H7 (cell line): ENCODE results near the gene CALU. TPM values are rescaled to one million over a fixed set of nuclear protein-coding genes. Genes with fewer than 3 reads are reported as not detected.

Source experiments
- DNase-seq: peaks from one replicate; pipeline ENCODE4 v3.0.0; 2012
- H3K27me3 ChIP-seq: 2 replicates; pipeline ENCODE4 v1.6.0; 2011; ENCODE audit warnings: mild to moderate bottlenecking, low read length; ENCODE audit not compliant: control insufficient read depth, insufficient read depth
- H3K36me3 ChIP-seq: replicated peaks from 2 replicates; pipeline ENCODE4 v1.5.1; 2011; ENCODE audit warnings: low read length; ENCODE audit not compliant: control insufficient read depth, insufficient read depth
- H3K4me3 ChIP-seq: 2 replicates; pipeline ENCODE4 v1.5.1; 2011; ENCODE audit warnings: low read depth, mild to moderate bottlenecking, control low read depth, low read length, moderate library complexity; ENCODE audit not compliant: insufficient read depth
- total RNA-seq: library from RNA; depleted of rRNA; stranded (reverse); fragments of >200 nt; shearing (Covaris generic); gene quantifications from 2 replicates; pipeline ENCODE4 v1.2.3, GENCODE V29; 2014

The CALU gene
- total RNA-seq, 1 experiment from 2014 or later = 147 TPM

GRCh38 chr7:128732521-128733277 lies 6.5 kb upstream of the CALU start:
- Histone ChIP-seq H3K27me3 (peaks cover 2% of the 10 kb centered on the region; the same call in 1 of the 2 replicates), H3K36me3 (no peaks in the 10 kb centered on the region), H3K4me3 (no peak overlapping the region)
- no peak for DNase-seq

- Histone ChIP-seq H3K4me3 (no peak overlapping the region), H3K36me3 (no peaks in the 10 kb centered on the region), H3K27me3 (peaks cover 2% of the 10 kb centered on the region; the same call in 1 of the 2 replicates)
- DNase-seq = no peak
Observed at GRCh38 chr7:128733278-128733645, 5.9 kb upstream of the CALU start.

DNA sequence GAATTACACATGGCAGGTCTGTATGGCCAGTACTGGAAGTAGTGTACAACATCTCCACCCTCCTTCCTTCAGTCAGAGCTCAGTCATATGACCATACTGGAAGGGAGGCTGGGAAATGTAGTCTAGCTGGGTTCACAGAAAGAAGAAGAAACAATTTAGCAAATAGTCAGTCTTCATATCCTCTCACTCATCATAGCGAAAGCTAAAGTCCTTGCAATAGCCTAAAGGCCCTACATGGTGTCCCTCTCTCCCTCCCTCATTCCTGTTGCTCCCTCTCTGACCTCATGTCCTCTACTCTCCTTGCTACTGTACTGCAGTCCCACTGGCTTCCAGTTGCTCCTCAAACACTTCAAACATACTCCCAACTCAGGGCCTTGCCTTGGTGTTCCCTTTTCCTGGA lies 4.3 kb upstream of the CALU start:
- H3K27me3 ChIP-seq = peaks cover 2% of the 10 kb centered on the region; the same call in 1 of the 2 replicates
- no peaks in the 10 kb centered on the region for H3K36me3 ChIP-seq
- no peak overlapping the region for H3K4me3 ChIP-seq
- no peak for DNase-seq

DNA sequence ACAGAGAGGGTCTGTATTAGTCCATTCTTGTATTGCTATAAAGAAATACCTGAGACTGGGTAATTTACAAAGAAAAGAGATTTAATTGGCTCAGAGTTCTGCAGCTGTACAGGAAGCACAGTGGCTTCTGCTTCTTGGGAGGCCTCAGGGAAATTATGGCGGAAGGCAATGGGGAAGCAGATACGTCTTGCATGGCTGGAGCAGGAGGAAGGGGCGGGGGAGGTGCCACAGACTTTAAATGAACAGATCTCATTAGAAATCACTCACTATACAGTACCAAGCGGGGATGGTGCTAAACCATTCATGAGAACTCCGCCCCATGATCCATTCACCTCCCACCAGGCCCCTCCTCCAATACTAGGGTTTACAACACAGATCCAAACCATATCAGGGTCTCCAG lies 3.7 kb upstream of the CALU start:
- peaks cover 2% of the 10 kb centered on the region; the same call in 1 of the 2 replicates for H3K27me3 ChIP-seq
- no peak overlapping the region for H3K4me3 ChIP-seq
- no peak for DNase-seq
- no peaks in the 10 kb centered on the region for H3K36me3 ChIP-seq

DNA sequence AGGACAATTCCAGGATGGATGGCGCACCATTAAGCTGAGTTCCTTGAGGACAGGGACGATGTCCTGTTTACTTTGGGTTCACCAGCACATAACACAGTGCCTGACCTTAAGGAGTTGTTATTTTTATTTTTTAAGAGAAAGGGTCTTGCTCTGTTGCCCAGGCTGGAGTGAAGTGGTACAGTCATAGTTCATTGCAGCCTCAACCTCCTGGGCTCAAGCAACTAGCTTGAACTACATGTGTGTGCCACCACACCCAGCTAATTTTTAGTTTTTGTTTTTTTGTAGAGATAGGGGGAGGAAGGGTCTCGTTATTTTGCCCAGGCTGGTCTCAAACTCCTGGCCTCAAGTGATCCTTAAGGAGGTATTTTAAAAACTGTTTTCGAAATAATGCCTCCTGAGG lies 1.7 kb upstream of the CALU start:
- DNase-seq = no peak
- Histone ChIP-seq H3K27me3 (peaks cover 2% of the 10 kb centered on the region; the same call in 1 of the 2 replicates), H3K36me3 (no peaks in the 10 kb centered on the region), H3K4me3 (no peak overlapping the region)

GRCh38 chr7:128737867-128738385 lies 1.2 kb upstream of the CALU start:
- Histone ChIP-seq H3K36me3 (no peaks in the 10 kb centered on the region), H3K4me3 (no peak overlapping the region), H3K27me3 (peaks cover 2% of the 10 kb centered on the region; the same call in 1 of the 2 replicates)
- DNase-seq = no peak

DNA sequence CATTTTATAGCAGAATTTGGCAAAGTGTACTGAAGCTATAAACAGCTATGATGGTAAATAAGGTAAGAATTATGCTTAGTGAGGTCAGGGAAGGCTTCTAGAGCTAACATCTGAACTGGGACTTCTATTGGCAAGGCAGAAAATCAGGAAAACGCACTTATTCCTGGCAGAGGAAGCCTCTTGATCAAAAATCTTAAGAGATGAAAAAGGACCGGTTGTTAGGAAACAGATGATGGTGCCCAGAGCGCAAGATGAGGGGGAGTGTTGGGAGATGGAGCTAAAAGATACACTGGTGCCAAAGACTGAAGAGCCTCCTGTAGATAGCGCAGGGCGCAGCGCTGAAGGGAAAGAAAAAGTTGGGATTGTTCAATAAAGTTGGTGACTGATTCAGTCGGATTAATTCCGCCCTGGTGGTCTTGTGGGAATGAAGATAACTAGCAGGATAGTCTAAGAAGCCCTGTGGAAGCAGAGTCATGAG lies 550 bp upstream of the CALU start:
- Histone ChIP-seq H3K4me3 (peak overlapping the region; percentile 97), H3K27me3 (peaks cover 2% of the 10 kb centered on the region; the same call in 1 of the 2 replicates), H3K36me3 (no peaks in the 10 kb centered on the region)
- no peak for DNase-seq

DNA sequence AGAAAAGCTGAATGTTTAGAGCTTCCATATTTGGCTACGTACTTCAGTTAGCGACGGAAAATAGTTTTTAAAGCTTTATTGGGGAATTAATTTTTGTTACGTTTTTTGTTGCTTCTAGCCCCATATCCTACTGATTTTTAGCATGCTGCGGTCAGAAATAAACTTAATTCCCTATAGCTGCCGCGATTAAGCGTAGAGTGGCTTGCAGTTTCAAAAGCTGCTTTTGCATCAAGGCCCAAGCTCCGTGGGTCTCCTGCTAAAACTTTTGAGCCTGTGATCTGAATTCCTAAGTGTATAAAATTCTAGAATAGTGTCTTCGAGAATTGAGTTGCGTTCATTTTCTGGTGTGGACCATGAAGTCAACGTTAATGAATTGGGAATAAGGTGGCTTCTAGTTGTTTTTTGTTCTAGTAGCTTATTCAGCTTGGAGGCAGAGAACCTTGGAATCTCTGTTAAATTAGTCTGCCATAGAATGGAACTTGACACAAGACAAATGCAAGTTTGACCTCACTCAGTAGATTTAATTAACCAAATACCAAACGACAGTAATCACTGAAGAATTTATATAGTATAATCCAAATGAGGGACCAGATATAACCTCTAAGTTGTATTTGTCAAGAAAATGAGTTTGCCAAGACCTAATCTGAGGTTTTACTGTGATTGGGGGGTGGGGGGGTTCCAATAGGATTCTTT lies 977 bp downstream of the CALU start:
- Histone ChIP-seq H3K27me3 (peaks cover 2% of the 10 kb centered on the region; the same call in 1 of the 2 replicates), H3K36me3 (no peaks in the 10 kb centered on the region), H3K4me3 (peak overlapping the region; percentile 97)
- no peak for DNase-seq

- no peak for DNase-seq
- Histone ChIP-seq H3K36me3 (no peaks in the 10 kb centered on the region), H3K27me3 (peaks cover 2% of the 10 kb centered on the region; the same call in 1 of the 2 replicates), H3K4me3 (no peak overlapping the region)
Observed at GRCh38 chr7:128740996-128741395, 1.8 kb downstream of the CALU start.

DNA sequence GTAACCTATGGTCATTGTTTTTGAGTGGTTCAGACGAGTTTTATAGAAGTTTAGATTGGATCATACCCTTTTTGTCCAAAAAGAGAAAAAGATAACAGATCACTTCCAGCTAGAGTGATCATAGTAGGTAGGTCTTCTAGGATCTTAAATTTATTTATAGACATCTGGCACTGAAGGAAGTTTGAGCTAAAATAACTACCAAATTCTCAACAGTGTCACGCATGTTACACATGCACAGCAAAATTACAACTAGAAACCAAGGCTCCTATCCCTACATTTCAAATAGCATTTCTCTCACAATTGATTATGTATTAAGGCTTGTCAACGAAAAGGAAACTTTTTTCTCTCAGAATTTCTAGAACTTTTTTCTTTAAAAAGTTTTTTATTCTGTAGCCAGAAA lies 2.3 kb downstream of the CALU start:
- H3K27me3 ChIP-seq = peaks cover 2% of the 10 kb centered on the region; the same call in 1 of the 2 replicates
- no peak for DNase-seq

GRCh38 chr7:128742206-128742605 lies 3.0 kb downstream of the CALU start:
- Histone ChIP-seq H3K4me3 (no peak overlapping the region), H3K27me3 (peaks cover 2% of the 10 kb centered on the region; the same call in 1 of the 2 replicates), H3K36me3 (no peaks in the 10 kb centered on the region)
- DNase-seq = no peak

More for the DNA sequence above, 2.3 kb downstream of the CALU start:
- Histone ChIP-seq H3K36me3 (no peaks in the 10 kb centered on the region), H3K4me3 (no peak overlapping the region)

DNA sequence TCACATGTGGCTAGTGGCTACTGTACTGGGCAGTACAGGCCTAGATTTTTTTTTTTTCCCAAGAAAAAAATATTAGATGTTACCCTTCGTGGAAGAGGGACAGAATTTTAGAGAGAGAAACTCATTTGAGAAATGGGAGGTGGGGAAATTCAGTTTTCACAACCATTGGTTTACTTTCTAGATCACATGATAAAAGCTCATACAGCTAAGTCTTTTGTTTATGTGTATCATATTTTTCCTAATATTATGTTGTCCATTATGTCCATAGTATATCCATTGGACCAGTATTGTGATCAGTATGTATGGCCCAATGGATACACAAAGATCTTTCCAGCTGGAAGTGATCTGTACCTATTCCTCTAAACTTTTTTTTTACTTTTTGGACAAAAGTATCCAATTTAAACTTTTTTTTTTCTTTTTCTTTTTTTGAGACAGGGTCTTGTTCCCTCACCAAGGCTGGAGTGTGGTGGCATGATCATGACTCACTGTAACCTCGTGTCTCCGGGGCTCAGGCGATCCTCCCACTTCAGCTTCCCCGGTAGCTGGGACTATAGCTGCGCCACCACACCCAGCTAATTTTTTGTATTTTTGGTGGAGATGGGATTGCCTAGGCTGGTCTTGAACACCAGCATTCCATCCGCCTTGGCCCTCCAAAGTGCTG lies 4.1 kb downstream of the CALU start:
- Histone ChIP-seq H3K36me3 (no peaks in the 10 kb centered on the region), H3K4me3 (no peak overlapping the region), H3K27me3 (no peaks in the 10 kb centered on the region)
- DNase-seq = no peak

DNA sequence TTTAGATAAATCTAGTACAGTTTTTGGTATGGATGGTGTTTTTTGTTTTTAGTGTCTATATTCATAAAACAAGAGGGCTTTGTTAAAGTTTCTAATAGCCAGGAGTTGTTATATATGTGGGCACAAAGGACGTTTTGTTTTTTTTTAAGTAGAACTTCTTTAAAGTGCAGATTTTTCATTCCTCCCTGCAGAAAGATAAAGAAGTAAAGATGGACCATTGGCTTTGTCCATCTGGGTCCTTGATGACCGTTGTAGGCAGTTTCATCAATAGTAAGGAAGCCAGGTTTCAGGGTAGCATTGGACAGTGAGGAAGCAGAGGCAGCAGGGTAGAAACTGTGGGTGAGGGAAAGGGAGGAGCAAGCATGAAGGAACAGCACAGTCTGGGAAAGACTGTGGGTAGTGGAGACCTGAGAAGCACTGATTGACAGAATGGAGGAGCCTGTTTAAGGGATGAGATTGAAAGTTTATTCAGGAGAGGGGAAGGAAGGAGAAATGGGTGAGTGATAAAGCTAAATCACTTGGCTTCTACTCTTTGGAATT lies 5.3 kb downstream of the CALU start:
- Histone ChIP-seq H3K4me3 (no peak overlapping the region), H3K36me3 (peaks cover 10% of the 10 kb centered on the region), H3K27me3 (no peaks in the 10 kb centered on the region)
- no peak for DNase-seq

DNA sequence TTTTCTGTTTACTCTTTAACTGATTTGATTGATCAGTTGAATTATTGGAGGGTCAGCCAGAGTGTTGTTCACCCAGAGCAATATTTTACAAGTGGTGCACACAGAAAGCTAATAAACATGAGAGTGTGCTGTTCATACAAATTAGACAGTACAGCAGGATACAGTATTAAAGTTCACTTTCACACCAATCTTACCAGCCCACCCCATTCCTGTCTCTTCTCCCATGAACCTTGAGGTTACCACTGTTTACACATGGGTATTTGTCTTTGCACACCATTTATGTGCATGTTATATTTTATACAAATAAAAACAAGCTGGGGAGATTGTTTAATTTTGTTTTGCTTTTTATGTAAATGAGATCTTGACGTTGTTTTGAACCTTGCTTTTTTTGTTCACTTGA lies 6.5 kb downstream of the CALU start:
- H3K4me3 ChIP-seq = no peak overlapping the region
- DNase-seq = no peak
- peaks cover 16% of the 10 kb centered on the region for H3K36me3 ChIP-seq
- H3K27me3 ChIP-seq = no peaks in the 10 kb centered on the region
